H1 (cell line): ENCODE data around the gene STAP2. TPM values are rescaled to one million over a fixed set of nuclear protein-coding genes. Genes with fewer than 3 reads are reported as not detected.

ENCODE experiments used
- CTCF ChIA-PET: fragments of 300-600 bp; sonication (Branson Sonifier 250); formaldehyde crosslinking; loops from one replicate; lab custom pipeline; 2021; ENCODE audit not compliant: partially characterized antibody; lab: Charles Lee
- POLR2A ChIA-PET: fragments of 300-600 bp; sonication (Branson Sonifier 250); formaldehyde crosslinking; loops from one replicate; lab custom pipeline; 2021; ENCODE audit warnings: inconsistent platforms; ENCODE audit not compliant: partially characterized antibody; lab: Charles Lee
- DNase-seq, 2 experiments: peaks; one replicate each; pipeline versions ENCODE4 v3.0.0 to v3.0.0-alpha.2; 2010 to 2022; ENCODE audit warnings: low spot score in 2 of 2, low read depth in 1 of 2, mixed read lengths in 1 of 2
- FAIRE-seq: peaks from 2 replicates; lab custom pipeline; 2011; peaks lifted over from hg19 to GRCh38; lab: Jason Lieb, UNC
- H2AFZ ChIP-seq: 2 replicates; pipeline ENCODE4 v1.8.1; 2012; ENCODE audit warnings: low read length, inconsistent platforms
- H2AK5ac ChIP-seq: 2 replicates; pipeline ENCODE4 v1.6.1; 2013; ENCODE audit warnings: low read depth, low read length
- H2BK120ac ChIP-seq: replicated peaks from 2 replicates; pipeline ENCODE3; 2013; ENCODE audit warnings: low read depth, low read length, inconsistent platforms
- H2BK12ac ChIP-seq: 2 replicates; pipeline ENCODE4 v1.6.1; 2013; ENCODE audit warnings: low read depth, low read length
- H2BK15ac ChIP-seq: 2 replicates; pipeline ENCODE4 v1.6.1; 2013; ENCODE audit warnings: low read length
- H2BK20ac ChIP-seq: 2 replicates; pipeline ENCODE4 v1.6.1; 2013; ENCODE audit warnings: low read length
- H2BK5ac ChIP-seq: 2 replicates; pipeline ENCODE4 v1.6.1; 2013; ENCODE audit warnings: low read depth, low read length
- H3K14ac ChIP-seq: 2 replicates; pipeline ENCODE4 v1.6.1; 2013; ENCODE audit warnings: inconsistent platforms; ENCODE audit not compliant: insufficient read length
- H3K18ac ChIP-seq: 2 replicates; pipeline ENCODE4 v1.6.1; 2013; ENCODE audit warnings: low read length; ENCODE audit errors: extremely low read depth
- H3K23ac ChIP-seq: 2 replicates; pipeline ENCODE4 v1.6.1; 2013; ENCODE audit warnings: inconsistent platforms; ENCODE audit not compliant: insufficient read length
- H3K23me2 ChIP-seq: 2 replicates; pipeline ENCODE4 v1.6.1; 2013; ENCODE audit warnings: low read depth, low read length
- H3K27ac ChIP-seq: 2 replicates; pipeline ENCODE4 v1.6.1; 2011; ENCODE audit warnings: low read depth, low read length, inconsistent platforms
- H3K27me3 ChIP-seq, 4 experiments: replicated peaks in 1 of 4; 1 replicate in 1 of 4; 2 replicates in 3 of 4; pipeline versions ENCODE4 v1.6.1 to v1.8.1; 2011 to 2013; ENCODE audit warnings: low read length in 3 of 4, mild to moderate bottlenecking in 3 of 4, inconsistent platforms in 2 of 4, mixed read lengths in 2 of 4, moderate library complexity in 1 of 4; ENCODE audit not compliant: control insufficient read depth in 3 of 4, insufficient read depth in 3 of 4; ENCODE audit errors: extremely low read depth in 1 of 4
- H3K36me3 ChIP-seq, 4 experiments: 2 replicates each; pipeline versions ENCODE4 v1.6.1 to v1.8.1; 2011 to 2013; ENCODE audit warnings: mild to moderate bottlenecking in 4 of 4, low read length in 3 of 4, moderate library complexity in 2 of 4, control low read depth in 1 of 4, inconsistent platforms in 1 of 4; ENCODE audit not compliant: insufficient read depth in 4 of 4, control insufficient read depth in 2 of 4
- H3K4ac ChIP-seq: replicated peaks from 2 replicates; pipeline ENCODE3; 2013; ENCODE audit warnings: low read length, low read depth, mixed read lengths, inconsistent platforms; ENCODE audit not compliant: insufficient read length
- H3K4me1 ChIP-seq, 4 experiments: replicated peaks in 1 of 4; 1 replicate in 1 of 4; 2 replicates in 3 of 4; pipeline versions ENCODE4 v1.6.1 to v1.8.1; 2011 to 2013; ENCODE audit warnings: low read length in 3 of 4, inconsistent platforms in 2 of 4, mixed read lengths in 1 of 4; ENCODE audit not compliant: insufficient read depth in 4 of 4, control insufficient read depth in 3 of 4
- H3K4me2 ChIP-seq, 2 experiments: 2 replicates each; pipeline versions ENCODE4 v1.6.1 to v1.8.1; 2011 to 2013; ENCODE audit warnings: low read depth in 2 of 2, low read length in 2 of 2, control low read depth in 1 of 2, inconsistent platforms in 1 of 2, mild to moderate bottlenecking in 1 of 2; ENCODE audit not compliant: insufficient read depth in 1 of 2
- H3K4me3 ChIP-seq, 4 experiments: fragments of 200-600, 300-600 bp in 1 of 4; sonication (generic), shearing (Covaris generic), sonication (Bioruptor Twin) in 1 of 4; 2 replicates each; pipeline versions ENCODE4 v1.5.1 to v1.8.1; 2011 to 2016; ENCODE audit warnings: low read length in 4 of 4, low read depth in 3 of 4, control low read depth in 2 of 4, inconsistent platforms in 2 of 4, mild to moderate bottlenecking in 2 of 4, mixed read lengths in 1 of 4, moderate library complexity in 1 of 4; ENCODE audit not compliant: insufficient read depth in 2 of 4; ENCODE audit errors: extremely low read depth in 1 of 4
- H3K56ac ChIP-seq: replicated peaks from 2 replicates; pipeline ENCODE3; 2013; ENCODE audit warnings: low read depth, mild to moderate bottlenecking, mixed read lengths, low read length, inconsistent platforms; ENCODE audit not compliant: insufficient read length
- H3K79me1 ChIP-seq: 2 replicates; pipeline ENCODE4 v1.6.1; 2013; ENCODE audit warnings: low read depth, low read length, control low read depth
- H3K79me2 ChIP-seq, 2 experiments: 2 replicates each; pipeline versions ENCODE4 v1.6.1 to v1.8.1; 2012 to 2013; ENCODE audit warnings: low read length in 2 of 2, mild to moderate bottlenecking in 2 of 2, inconsistent platforms in 1 of 2; ENCODE audit not compliant: insufficient read depth in 2 of 2, control insufficient read depth in 1 of 2
- H3K9ac ChIP-seq, 4 experiments: replicated peaks in 1 of 4; 1 replicate in 1 of 4; 2 replicates in 3 of 4; pipeline versions ENCODE4 v1.6.1 to v1.8.1; 2011 to 2013; ENCODE audit warnings: low read depth in 3 of 4, low read length in 3 of 4, control low read depth in 2 of 4, mild to moderate bottlenecking in 2 of 4, moderate library complexity in 2 of 4, inconsistent platforms in 1 of 4; ENCODE audit errors: extremely low read depth in 1 of 4
- H3K9me3 ChIP-seq, 2 experiments: 2 replicates each; pipeline versions ENCODE4 v1.6.1 to v1.8.1; 2012 to 2013; ENCODE audit warnings: mild to moderate bottlenecking in 2 of 2, moderate library complexity in 2 of 2, control low read depth in 1 of 2, inconsistent platforms in 1 of 2, low read depth in 1 of 2, low read length in 1 of 2, mixed read lengths in 1 of 2; ENCODE audit not compliant: insufficient read depth in 2 of 2
- H4K20me1 ChIP-seq, 2 experiments: replicated peaks in 1 of 2; 2 replicates each; pipeline versions ENCODE3 to v1.8.1; 2011 to 2013; ENCODE audit warnings: inconsistent platforms in 2 of 2, low read length in 2 of 2, mild to moderate bottlenecking in 1 of 2; ENCODE audit not compliant: insufficient read depth in 2 of 2, control insufficient read depth in 1 of 2
- H4K5ac ChIP-seq: 2 replicates; pipeline ENCODE4 v1.6.1; 2013; ENCODE audit warnings: low read length, low read depth, mixed read lengths, inconsistent platforms; ENCODE audit not compliant: insufficient read length
- H4K8ac ChIP-seq: 2 replicates; pipeline ENCODE4 v1.8.0; 2013; ENCODE audit warnings: mild to moderate bottlenecking, moderate library complexity, low read length, inconsistent platforms; ENCODE audit not compliant: insufficient read depth; ENCODE audit errors: extremely low read depth
- H4K91ac ChIP-seq: replicated peaks from 2 replicates; pipeline ENCODE3; 2013; ENCODE audit warnings: low read length, mixed read lengths, inconsistent platforms; ENCODE audit not compliant: insufficient read length
- whole genome bisulfite sequencing, 2 experiments: shearing (Covaris generic) in 1 of 2; methylation state at CpG; one replicate each; pipeline versions ENCODE4 v1.1.6 to v1.1.7; 2013 to 2015; ENCODE audit warnings: low lambda C conversion rate in 2 of 2, mixed read lengths in 2 of 2, inconsistent platforms in 1 of 2, low coverage in 1 of 2, missing lambda C conversion rate in 1 of 2; ENCODE audit not compliant: insufficient replicate concordance in 2 of 2, insufficient coverage in 1 of 2, insufficient read length in 1 of 2; ENCODE audit errors: extremely low coverage in 1 of 2, missing lambda C conversion rate in 1 of 2; 5-methylcytosine and 5-hydroxymethylcytosine counted together
- polyA plus RNA-seq, 7 experiments: library from polyadenylated mRNA; depleted of rRNA in 3 of 7; stranded (reverse) in 5 of 7; unstranded in 2 of 7; fragments of >200 nt in 5 of 7; fragments of 200-250 nt in 2 of 7; gene quantifications; 1 replicate in 5 of 7; 2 replicates in 1 of 7; 4 replicates in 1 of 7; pipeline versions ENCODE4 v1.2.1 to v1.2.3, GENCODE V29; 2011 to 2013; ENCODE audit warnings: missing spikeins in 2 of 7, mixed read lengths in 2 of 7
- total RNA-seq: library from RNA; stranded (reverse); fragmentation: NEBNext Ultra II Directional; extraction: Animal tissue kit (Norgen Biotek cat#: 25700); gene quantifications from 2 replicates; pipeline ENCODE4 v1.2.1, GENCODE V29; 2021

The STAP2 gene
- total and polyA plus RNA-seq, 2 of the 8 experiments (the other 6 are each of a cell fraction or from before 2014, with no cell fraction given), result 15.3 to 37.3 TPM

DNA sequence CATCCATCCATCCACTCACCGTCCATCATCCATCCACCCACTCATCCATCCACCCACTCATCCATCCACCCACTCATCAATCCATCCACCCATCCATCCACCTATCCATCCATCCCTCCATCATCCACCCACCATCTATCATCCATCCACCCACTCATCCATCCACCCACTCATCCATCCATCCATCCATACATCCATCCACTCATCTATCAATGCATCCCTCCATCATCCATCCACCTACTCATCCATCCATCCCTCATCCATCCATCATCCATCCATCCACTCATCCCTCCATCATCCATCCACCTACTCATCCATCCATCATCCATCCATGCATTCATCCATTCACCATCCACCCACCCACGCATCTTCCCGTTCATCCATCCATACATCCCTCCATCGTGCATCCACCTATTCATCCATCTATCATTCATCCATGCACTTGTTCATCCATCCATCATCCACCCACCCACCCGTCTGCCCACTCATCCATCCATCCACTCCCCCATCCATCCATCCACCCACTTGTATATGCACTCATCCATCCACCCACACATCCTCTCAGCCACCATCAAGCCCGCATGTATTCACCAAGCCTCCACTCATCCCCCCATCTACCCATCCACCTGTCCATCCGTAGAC lies 3.6 kb downstream of the STAP2 start:
- POLR2A ChIA-PET, result no interaction called here
- Histone ChIP-seq H2BK12ac (no peak overlapping the region), H3K79me2 (no peaks in the 10 kb centered on the region), H3K18ac (no peak overlapping the region), H3K27ac (no peak overlapping the region), H2AFZ (no peak overlapping the region), H4K91ac (no peak overlapping the region), H4K20me1 (peaks cover 0 to 10% of the 10 kb centered on the region in 2 experiments), H3K23ac (no peak overlapping the region), H3K79me1 (no peaks in the 10 kb centered on the region), H3K56ac (peak overlapping the region; percentile 30), H4K8ac (no peak overlapping the region), H2BK15ac (no peak overlapping the region), H2BK5ac (no peak overlapping the region), H3K9me3 (no peaks in the 10 kb centered on the region), H3K4me3 (no peak overlapping the region), H3K9ac (no peak overlapping the region), H3K36me3 (peaks cover 0 to 3% (median 0%) of the 10 kb centered on the region in 4 experiments; a peak in 2 of 8 replicates), H2BK120ac (no peak overlapping the region), H3K27me3 (no peaks in the 10 kb centered on the region), H3K4ac (no peak overlapping the region), H2BK20ac (no peak overlapping the region), H2AK5ac (no peak overlapping the region), H4K5ac (no peak overlapping the region), H3K4me2 (no peak overlapping the region), H3K4me1 (peaks cover 0 to 7% (median 3%) of the 10 kb centered on the region in 4 experiments; a peak in 4 of 7 replicates), H3K14ac (no peak overlapping the region), H3K23me2 (peaks cover 22% of the 10 kb centered on the region)
- DNase-seq (no peak), FAIRE-seq (no peak)
- CTCF ChIA-PET, result no interaction called here
- 85 to 100% methylated on average over 4 to 7 of the region's 7 CpGs for WGBS, 2 experiments
